ENCODE data around the gene ITGBL1.

ITGBL1 gene, protein sequence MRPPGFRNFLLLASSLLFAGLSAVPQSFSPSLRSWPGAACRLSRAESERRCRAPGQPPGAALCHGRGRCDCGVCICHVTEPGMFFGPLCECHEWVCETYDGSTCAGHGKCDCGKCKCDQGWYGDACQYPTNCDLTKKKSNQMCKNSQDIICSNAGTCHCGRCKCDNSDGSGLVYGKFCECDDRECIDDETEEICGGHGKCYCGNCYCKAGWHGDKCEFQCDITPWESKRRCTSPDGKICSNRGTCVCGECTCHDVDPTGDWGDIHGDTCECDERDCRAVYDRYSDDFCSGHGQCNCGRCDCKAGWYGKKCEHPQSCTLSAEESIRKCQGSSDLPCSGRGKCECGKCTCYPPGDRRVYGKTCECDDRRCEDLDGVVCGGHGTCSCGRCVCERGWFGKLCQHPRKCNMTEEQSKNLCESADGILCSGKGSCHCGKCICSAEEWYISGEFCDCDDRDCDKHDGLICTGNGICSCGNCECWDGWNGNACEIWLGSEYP

GRCh38 chr13:101452519-101453485, at the start of gene ITGBL1:
Gene ITGBL1, plus strand, starts transcription at chr13:101452675. Its CDS starts 159 bp downstream, at chr13:101452834.
- DNase-seq (ENCODE audit: low read depth): no peak

GRCh38 chr13:101406791-101407190, 45.7 kb upstream of the ITGBL1 start:
- DNase-seq (ENCODE audit: low read depth): no peak

GRCh38 chr13:101408154-101408553, 44.3 kb upstream of the ITGBL1 start:
- no peak for DNase-seq (ENCODE audit: low read depth)

- no peak for DNase-seq (ENCODE audit: low read depth)
Measured at GRCh38 chr13:101408992-101409656, 43.4 kb upstream of the ITGBL1 start.

DNA sequence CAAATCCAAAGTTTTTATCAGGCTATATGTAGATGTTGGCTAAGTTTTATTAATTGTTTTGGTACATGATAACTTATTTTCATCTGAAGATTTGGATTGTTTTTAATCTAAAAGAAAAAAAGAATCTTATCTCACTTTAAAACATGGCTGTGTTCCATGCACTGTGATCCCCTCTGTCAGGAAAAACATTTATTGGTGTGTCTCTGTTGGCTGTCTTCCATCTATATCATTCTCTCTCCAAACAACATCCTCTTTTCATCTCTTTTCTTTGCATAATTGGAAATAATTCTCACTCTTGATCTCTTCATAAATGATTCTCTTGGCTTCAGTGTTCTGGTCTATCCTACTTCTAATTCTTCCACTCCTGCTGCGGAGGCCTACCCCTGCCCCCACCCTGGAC, 40.4 kb upstream of the ITGBL1 start:
- DNase-seq (ENCODE audit: low read depth): no peak

GRCh38 chr13:101415358-101416174, 36.9 kb upstream of the ITGBL1 start:
- DNase-seq (ENCODE audit: low read depth): no peak

DNA sequence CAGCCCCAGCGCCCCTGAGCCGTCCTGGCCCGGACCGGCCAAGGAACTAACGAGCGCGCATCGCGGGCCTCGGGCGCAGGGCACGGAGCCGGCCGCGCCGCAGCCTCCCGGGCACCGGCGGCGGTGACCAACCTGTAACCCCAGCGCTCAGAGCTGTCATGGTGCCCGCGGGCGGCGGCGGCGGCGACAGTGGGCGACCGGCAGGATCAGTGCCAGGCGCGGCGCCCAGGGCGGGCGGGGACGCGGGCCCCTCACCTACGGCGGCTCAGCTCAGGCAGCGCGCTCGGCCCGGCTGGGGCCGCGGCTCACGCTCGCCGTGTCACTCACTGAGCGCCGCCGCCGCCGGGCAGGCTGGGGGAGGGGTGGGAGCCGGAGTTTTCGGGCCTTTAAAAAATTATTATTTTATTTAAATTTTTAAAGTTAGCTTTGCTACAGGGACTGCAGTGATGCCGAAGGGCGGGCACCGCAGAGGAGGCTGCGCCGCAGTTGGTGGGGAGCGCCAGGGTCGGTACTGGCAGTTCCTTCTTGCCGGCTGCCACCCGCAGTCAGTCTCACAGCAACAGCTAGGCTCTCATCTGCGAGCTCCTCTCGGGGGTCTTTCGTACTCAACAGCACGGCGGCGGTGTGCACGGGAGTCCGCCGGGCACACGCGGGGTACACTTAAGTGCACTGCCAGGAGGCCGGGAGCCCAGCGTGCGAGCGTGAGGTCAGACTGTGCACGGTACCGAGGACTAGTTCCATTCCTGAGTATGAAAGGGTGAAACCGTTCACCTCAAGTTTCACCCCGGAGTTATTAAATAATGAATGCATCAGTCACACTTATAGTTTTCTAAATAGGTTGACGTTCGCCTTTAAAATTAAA, 36.1 kb upstream of the ITGBL1 start, which contains the start of gene NALCN:
Gene NALCN, minus strand, starts transcription at position 328 of the 862 bp plus-strand sequence. CDS start 17,382 bp downstream, outside the sequence.
- DNase-seq (ENCODE audit: low read depth): no peak

- no peak for DNase-seq (ENCODE audit: low read depth)
Measured at GRCh38 chr13:101417043-101417406, 35.5 kb upstream of the ITGBL1 start.

DNA sequence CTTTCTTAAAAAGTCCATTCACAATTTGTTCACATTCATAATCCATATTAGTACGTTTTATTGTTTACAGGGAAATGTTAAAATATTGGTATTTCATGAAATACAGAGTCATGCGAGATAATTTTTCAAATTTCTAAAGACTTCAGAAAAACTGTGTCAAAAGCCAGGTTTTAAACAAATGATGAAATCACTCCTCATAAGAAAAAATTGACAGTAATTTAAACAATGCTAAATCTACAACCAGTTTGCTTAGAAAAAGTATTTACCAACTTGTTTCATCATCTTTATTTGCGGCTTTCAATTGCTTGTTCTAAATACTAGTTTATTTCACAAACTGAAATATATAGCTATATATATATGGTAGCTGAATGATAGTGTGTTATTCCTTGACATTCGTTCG, 35.0 kb upstream of the ITGBL1 start:
- no peak for DNase-seq (ENCODE audit: low read depth)

- no peak for DNase-seq (ENCODE audit: low read depth)
Measured at GRCh38 chr13:101423872-101424271, 28.6 kb upstream of the ITGBL1 start.

DNA sequence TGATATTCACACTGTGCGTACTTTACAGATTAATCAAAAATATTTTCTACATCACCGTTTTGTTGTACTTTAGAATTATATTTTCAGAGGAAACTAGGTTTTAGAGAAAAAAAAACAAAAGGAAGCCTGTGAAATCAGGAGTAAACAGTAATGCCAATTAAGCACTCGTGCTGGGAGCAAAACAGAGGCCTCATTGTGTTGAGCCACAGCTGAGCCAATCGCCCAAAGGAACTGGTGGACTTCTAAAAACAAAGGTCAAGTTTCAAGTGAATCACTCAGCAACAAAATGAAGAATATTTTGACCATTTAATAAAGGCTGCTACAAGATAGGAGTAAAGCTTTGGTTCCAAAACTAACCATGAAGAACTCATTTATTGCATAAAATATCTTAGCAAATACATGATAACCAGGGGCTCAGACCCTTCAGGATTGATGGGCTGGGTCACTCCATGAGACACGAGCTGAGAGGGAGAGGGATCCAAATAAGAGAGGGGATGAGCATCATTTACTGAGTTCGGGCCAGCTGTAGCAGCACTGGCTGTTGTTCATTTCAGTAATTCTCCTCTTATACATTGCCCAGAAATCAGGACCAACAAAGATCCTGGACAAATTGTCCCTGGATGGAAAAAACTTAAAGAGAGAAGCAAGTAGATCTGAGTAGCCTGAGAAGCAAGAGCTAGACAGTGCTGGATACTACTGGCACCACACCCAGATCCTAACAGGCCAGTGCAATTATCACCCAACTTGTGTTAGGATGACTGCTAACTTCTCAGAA, 27.9 kb upstream of the ITGBL1 start:
- no peak for DNase-seq (ENCODE audit: low read depth)

DNA sequence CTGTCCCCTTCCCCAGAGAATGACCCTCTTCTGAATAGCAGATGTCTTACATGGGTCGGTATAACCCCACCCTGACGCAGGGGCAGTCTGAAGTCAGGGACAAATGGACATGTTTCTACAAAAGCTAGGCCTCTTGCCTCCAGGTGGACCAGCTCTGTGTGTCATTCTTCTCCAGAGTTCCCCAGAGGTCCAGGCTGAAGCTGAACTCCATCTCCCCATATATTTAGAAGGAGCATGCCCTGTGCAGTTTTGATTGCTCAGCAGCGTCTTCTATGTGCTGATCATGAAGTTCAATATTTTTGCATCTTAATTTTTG, 27.4 kb upstream of the ITGBL1 start:
- DNase-seq (ENCODE audit: low read depth): no peak

DNA sequence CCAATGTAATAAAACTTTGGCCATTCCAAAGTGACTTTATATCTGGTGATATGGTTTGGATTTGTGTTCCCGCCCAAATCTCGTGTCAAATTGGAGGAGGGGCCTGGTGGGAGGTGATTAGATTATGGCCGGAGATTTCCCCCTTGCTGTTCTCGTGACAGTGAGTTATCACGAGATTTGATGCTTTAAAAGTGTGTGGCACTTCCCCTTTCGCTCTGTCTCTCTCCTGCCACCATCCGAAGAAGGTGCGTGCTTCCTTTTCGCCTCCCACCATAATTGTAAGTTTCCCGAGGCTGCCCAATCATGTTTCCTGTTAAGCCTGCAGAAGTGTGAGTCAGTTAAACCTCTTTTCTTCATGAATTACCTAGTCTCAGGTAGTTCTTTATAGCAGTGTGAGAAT, 26.9 kb upstream of the ITGBL1 start:
- no peak for DNase-seq (ENCODE audit: low read depth)

DNA sequence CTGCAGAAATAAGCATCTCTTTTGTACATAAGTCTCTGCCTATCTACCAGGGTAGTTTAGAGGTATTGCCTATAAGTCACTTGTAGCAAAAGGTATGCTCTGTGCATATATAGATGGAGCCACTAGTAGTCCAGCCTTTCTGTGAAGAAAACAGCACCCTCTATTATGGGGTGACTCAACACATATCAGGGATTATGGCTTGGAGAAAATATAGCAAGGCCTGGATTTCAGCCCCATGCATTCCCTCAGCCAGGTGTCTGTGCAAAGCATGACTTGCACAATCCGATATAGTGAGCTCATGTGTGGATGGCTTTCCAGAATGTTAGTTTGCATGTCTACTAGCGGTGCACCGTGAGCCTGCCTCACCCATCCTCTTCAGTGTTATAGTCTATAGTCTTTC, 22.7 kb upstream of the ITGBL1 start:
- DNase-seq (ENCODE audit: low read depth): no peak

DNA sequence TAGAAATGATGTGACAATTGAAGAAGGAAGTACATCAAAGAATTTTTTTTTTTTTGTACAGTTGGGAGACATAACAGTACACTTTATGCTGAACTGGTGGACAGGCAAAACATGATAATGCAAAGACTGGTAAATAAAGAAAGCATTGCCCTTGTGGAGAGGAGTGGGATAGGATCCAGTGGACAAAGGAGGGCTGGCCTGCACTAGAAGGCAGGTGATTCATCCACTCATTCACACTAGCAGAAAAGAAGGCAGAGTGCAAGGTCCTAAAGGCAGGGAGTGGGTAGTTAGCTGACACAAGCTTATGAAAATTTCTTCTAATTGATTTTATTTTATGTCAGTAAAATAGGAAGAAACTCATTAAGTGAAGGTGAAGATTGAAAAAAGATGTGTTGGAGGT, 18.6 kb upstream of the ITGBL1 start:
- no peak for DNase-seq (ENCODE audit: low read depth)

- DNase-seq (ENCODE audit: low read depth): no peak
Measured at GRCh38 chr13:101434486-101434885, 18.0 kb upstream of the ITGBL1 start.

DNA sequence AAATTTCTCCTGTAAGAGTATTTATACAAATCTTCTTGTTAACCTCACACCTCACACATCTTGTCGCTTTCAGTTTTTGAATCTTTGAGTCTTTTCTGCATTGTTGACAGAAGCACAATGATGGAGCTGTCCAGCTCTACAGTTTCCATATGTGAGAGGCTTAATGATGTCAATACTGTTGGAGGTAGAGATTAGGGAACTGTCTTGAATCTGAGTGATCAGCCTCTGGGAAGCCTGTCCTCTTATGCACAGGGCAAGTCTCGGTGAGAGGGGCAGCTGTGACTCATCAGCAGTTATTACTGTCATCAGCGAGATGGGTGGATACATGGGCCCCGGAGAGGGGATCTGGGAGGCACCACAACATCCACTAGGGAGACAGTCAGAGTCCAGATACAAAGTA, 4.6 kb upstream of the ITGBL1 start:
- no peak for DNase-seq (ENCODE audit: low read depth)

- no peak for DNase-seq (ENCODE audit: low read depth)
Measured at GRCh38 chr13:101449790-101450748, 2.4 kb upstream of the ITGBL1 start.

DNA sequence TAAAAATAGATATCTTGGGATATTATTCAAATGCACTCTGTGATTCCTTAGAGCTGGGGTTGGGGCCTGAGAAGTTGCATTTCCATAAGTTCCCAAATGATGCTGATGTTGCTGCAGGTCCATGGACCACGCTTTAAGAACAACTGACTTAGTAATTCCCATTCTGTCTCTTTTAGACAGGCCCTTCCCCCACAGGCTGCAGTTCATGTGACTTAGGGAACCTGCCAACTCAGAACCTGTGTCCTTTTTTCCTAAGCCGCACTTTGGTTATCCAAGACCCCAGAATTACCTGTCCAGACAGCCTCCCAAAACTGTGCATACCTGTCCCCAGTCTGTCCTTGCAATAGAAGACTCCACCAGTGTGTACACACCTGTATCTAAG, 1.7 kb upstream of the ITGBL1 start:
- no peak for DNase-seq (ENCODE audit: low read depth)
